SU-DHL-6 (cell line): Measurements from ENCODE around the gene RPS6KA2.

ENCODE experiments used
- H2AFZ ChIP-seq: fragments of 200-600 bp; sonication (generic); 2 replicates; pipeline ENCODE4 v1.6.1; 2014; ENCODE audit warnings: low read depth, mild to moderate bottlenecking, moderate library complexity, mixed read lengths, antibody characterized with exemption, low read length; ENCODE audit not compliant: severe bottlenecking
- H3F3A ChIP-seq: fragments of 200-600 bp; shearing (Covaris generic); 2 replicates; pipeline ENCODE4 v1.6.0; 2016; ENCODE audit warnings: antibody characterized with exemption, mild to moderate bottlenecking; ENCODE audit not compliant: insufficient read depth
- H3K27ac ChIP-seq: fragments of 200-600 bp; sonication (generic); 2 replicates; pipeline ENCODE4 v1.5.1; 2016; ENCODE audit warnings: low read depth, mild to moderate bottlenecking, low read length, moderate library complexity, mixed read lengths
- H3K27me3 ChIP-seq: fragments of 200-600 bp; sonication (generic), shearing (Covaris generic); 2 replicates; pipeline ENCODE4 v1.6.0; 2014; ENCODE audit warnings: mild to moderate bottlenecking, low read length
- H3K36me3 ChIP-seq: fragments of 200-600 bp; sonication (generic); 2 replicates; pipeline ENCODE4 v1.6.1; 2014; ENCODE audit warnings: mild to moderate bottlenecking, low read length, mixed read lengths
- H3K4me2 ChIP-seq: fragments of 300-600, 200-600 bp; shearing (Covaris generic), sonication (generic); 2 replicates; pipeline ENCODE4 v1.6.0; 2014; ENCODE audit warnings: low read length, low read depth, mild to moderate bottlenecking; ENCODE audit not compliant: poor library complexity, severe bottlenecking
- H3K4me3 ChIP-seq: fragments of 200-600 bp; sonication (generic); 2 replicates; pipeline ENCODE4 v1.5.1; 2014; ENCODE audit warnings: antibody characterized with exemption, low read length, mild to moderate bottlenecking, mixed read lengths; ENCODE audit not compliant: insufficient read depth, poor library complexity, severe bottlenecking
- H3K79me2 ChIP-seq: fragments of 200-600 bp; sonication (generic); 2 replicates; pipeline ENCODE4 v1.6.1; 2014; ENCODE audit warnings: mild to moderate bottlenecking, low read length, moderate library complexity; ENCODE audit not compliant: insufficient read depth
- H3K9ac ChIP-seq: fragments of 200-600 bp; sonication (generic); 2 replicates; pipeline ENCODE4 v1.7.0; 2014; ENCODE audit warnings: mild to moderate bottlenecking, low read length
- H3K9me2 ChIP-seq: fragments of 200-600 bp; sonication (generic); replicated peaks from 2 replicates; pipeline ENCODE4 v1.6.1; 2014; ENCODE audit warnings: low read length; ENCODE audit not compliant: insufficient read depth
- H3K9me3 ChIP-seq: fragments of 200-600 bp; sonication (generic); 2 replicates; pipeline ENCODE4 v1.6.1; 2014; ENCODE audit warnings: low read length, mixed read lengths; ENCODE audit not compliant: insufficient read depth
- H4K20me1 ChIP-seq: fragments of 200-600 bp; sonication (generic); 2 replicates; pipeline ENCODE4 v1.6.1; 2014; ENCODE audit warnings: low read depth, mild to moderate bottlenecking, antibody characterized with exemption, low read length, moderate library complexity, mixed read lengths
- EZH2phosphoT487 ChIP-seq: fragments of 200-600 bp; sonication (generic), shearing (Covaris generic); conservative IDR thresholded peaks from 2 replicates; pipeline ENCODE4 v1.6.1; 2018; ENCODE audit warnings: mild to moderate bottlenecking, antibody characterized with exemption, low read length, moderate library complexity, mixed read lengths
- TF ChIP-seq, protein P1 (sequence below): fragments of 200-600 bp; sonication (generic); IDR thresholded peaks from one replicate; pipeline ENCODE4 v1.5.1; 2017; ENCODE audit warnings: antibody characterized with exemption, mild to moderate bottlenecking, low read length, moderate library complexity; ENCODE audit not compliant: insufficient read depth, poor library complexity, severe bottlenecking

The RPS6KA2 gene

DNA sequence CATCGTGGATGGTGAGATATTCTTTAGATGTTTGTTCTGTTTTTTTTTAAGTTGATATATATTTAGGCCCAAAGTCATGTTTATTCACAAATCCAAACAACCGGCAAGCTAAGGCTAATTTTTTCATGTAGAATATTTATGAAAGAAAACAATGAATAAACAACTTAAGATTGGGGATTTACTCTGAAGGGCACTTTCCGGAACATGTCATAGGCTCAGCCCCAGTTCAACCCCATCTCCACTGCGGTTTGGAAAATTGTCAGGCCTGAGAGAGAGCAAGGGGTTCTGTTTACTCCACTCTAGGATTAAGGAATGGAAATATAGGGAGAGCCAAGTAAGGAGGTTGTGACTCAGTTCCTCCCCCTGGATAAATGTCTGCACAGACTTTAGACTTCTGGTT is 18.3 kb downstream of the RPS6KA2 start:
- H4K20me1 ChIP-seq: no peaks in the 10 kb centered on the region
- no peaks in the 10 kb centered on the region for H3K79me2 ChIP-seq
- no peaks in the 10 kb centered on the region for H3K9me3 ChIP-seq
- TF ChIP-seq, protein P1, sequence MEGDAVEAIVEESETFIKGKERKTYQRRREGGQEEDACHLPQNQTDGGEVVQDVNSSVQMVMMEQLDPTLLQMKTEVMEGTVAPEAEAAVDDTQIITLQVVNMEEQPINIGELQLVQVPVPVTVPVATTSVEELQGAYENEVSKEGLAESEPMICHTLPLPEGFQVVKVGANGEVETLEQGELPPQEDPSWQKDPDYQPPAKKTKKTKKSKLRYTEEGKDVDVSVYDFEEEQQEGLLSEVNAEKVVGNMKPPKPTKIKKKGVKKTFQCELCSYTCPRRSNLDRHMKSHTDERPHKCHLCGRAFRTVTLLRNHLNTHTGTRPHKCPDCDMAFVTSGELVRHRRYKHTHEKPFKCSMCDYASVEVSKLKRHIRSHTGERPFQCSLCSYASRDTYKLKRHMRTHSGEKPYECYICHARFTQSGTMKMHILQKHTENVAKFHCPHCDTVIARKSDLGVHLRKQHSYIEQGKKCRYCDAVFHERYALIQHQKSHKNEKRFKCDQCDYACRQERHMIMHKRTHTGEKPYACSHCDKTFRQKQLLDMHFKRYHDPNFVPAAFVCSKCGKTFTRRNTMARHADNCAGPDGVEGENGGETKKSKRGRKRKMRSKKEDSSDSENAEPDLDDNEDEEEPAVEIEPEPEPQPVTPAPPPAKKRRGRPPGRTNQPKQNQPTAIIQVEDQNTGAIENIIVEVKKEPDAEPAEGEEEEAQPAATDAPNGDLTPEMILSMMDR: no peak
- TF ChIP-seq EZH2phosphoT487: no peak
- H3K9ac ChIP-seq: no peak overlapping the region
- H3K27ac ChIP-seq: no peak overlapping the region
- H3K36me3 ChIP-seq: no peaks in the 10 kb centered on the region
- H3K4me2 ChIP-seq: no peak overlapping the region
- H3K9me2 ChIP-seq: no peaks in the 10 kb centered on the region
- no peaks in the 10 kb centered on the region for H3K27me3 ChIP-seq
- H3F3A ChIP-seq: no peaks in the 10 kb centered on the region
- H3K4me3 ChIP-seq: no peak overlapping the region
- H2AFZ ChIP-seq: no peak overlapping the region

DNA sequence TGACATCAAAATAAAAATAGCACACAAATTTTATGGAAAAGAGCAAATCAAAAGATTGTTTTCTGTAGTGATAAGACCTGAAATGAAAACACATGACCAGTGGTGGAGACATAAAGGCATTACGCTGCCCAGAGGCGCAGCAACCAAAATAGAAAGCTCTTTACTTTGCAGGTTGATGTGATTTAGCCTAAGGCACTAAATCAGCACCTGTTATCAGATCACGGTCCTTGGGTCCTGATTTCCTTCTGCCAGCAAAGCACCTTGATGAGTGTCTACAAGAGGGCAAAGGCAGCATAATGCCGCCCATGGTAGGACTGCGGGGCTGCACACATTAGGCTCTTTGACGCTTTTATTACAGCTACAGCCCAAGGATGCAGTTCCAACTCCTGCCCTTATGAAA is 21.3 kb downstream of the RPS6KA2 start:
- TF ChIP-seq, protein P1: no peak
- no peak for TF ChIP-seq EZH2phosphoT487
- Histone ChIP-seq H3K27me3 (no peaks in the 10 kb centered on the region), H3K9me2 (no peaks in the 10 kb centered on the region), H3F3A (no peaks in the 10 kb centered on the region), H2AFZ (no peak overlapping the region), H3K9ac (no peak overlapping the region), H4K20me1 (no peaks in the 10 kb centered on the region), H3K4me2 (no peak overlapping the region), H3K9me3 (no peaks in the 10 kb centered on the region), H3K4me3 (no peak overlapping the region), H3K27ac (no peak overlapping the region), H3K36me3 (no peaks in the 10 kb centered on the region), H3K79me2 (no peaks in the 10 kb centered on the region)

GRCh38 chr6:166604911-166605310 is 22.1 kb downstream of the RPS6KA2 start:
- no peak overlapping the region for H3K9ac ChIP-seq
- no peaks in the 10 kb centered on the region for H3K36me3 ChIP-seq
- no peaks in the 10 kb centered on the region for H3F3A ChIP-seq
- H3K4me3 ChIP-seq: no peak overlapping the region
- no peaks in the 10 kb centered on the region for H3K9me2 ChIP-seq
- H3K27me3 ChIP-seq: no peaks in the 10 kb centered on the region
- TF ChIP-seq, protein P1: no peak
- no peak for TF ChIP-seq EZH2phosphoT487
- H3K4me2 ChIP-seq: no peak overlapping the region
- H3K9me3 ChIP-seq: no peaks in the 10 kb centered on the region
- no peak overlapping the region for H2AFZ ChIP-seq
- H3K27ac ChIP-seq: no peak overlapping the region
- H3K79me2 ChIP-seq: no peaks in the 10 kb centered on the region
- no peaks in the 10 kb centered on the region for H4K20me1 ChIP-seq

DNA sequence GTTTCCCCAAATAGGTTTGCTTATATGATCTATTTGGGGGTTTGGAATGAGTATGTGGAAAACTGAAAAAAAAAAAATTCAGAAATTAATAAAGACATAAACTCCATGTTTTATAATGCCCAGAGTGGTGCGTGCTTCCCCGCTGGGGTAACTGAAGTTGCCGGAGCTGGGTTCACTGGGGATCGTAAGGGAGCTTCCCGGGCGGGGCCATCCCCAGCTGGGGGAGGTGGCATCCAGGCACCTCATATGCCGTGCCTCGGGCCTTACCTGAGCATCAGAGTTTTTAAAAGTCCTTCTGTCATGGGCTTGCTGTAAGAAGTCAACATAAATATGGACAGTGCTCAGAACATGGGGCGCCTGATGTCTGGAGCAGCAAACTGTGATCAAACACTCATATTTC is 22.7 kb downstream of the RPS6KA2 start:
- Histone ChIP-seq H3K27me3 (no peaks in the 10 kb centered on the region), H3K4me3 (no peak overlapping the region), H3F3A (no peaks in the 10 kb centered on the region), H3K9ac (no peak overlapping the region), H3K27ac (no peak overlapping the region), H3K9me3 (no peaks in the 10 kb centered on the region), H4K20me1 (no peaks in the 10 kb centered on the region), H3K79me2 (no peaks in the 10 kb centered on the region), H3K9me2 (no peaks in the 10 kb centered on the region), H2AFZ (no peak overlapping the region), H3K36me3 (no peaks in the 10 kb centered on the region), H3K4me2 (no peak overlapping the region)
- TF ChIP-seq, protein P1: no peak
- TF ChIP-seq EZH2phosphoT487: no peak
